ENCODE data around the gene GUSB.
"Not testable (repeated sequence)": the region's sequence is repeated elsewhere in the genome, so short reads cannot be mapped to it uniquely, and the experiment has no call there.

DNA sequence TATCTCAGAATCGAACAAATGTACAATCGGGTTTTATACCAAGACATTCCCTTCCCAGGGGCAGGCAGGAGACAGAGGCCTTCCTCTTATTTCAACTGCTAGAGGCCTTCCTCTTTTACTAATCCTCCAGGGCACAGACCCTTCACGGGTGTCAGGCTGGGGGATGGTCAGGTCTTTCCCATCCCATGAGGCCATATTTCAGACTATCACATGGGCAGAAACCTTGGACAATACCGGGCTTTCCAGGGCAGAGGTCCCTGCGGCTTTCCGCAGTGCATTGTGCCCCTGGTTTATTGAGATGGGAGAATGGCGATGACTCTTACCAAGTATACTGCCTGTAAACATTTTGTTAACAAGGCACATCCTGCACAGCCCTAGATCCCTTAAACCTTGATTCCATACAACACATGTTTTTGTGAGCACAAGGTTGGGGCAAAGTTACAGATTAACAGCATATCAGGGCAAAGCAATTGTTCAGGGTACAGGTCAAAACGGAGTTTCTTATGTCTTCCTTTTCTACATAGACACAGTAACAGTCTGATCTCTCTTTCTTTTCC is 23.2 kb upstream of the GUSB start:
- TF ChIP-seq RFX5 (IDR thresholded peaks at IDR 0.05; ENCODE audit: low read length); GABPA (IDR thresholded peaks at IDR 0.05; ENCODE audit: low read depth); GATA2 (CRISPR knock-in tag; IDR thresholded peaks at IDR 0.05); RCOR1 (IDR thresholded peaks at IDR 0.05; ENCODE audit: low read length); RAD21 (IDR thresholded peaks at IDR 0.05; ENCODE audit: low read length): not testable (repeated sequence)
- TF ChIP-seq, protein P1, sequence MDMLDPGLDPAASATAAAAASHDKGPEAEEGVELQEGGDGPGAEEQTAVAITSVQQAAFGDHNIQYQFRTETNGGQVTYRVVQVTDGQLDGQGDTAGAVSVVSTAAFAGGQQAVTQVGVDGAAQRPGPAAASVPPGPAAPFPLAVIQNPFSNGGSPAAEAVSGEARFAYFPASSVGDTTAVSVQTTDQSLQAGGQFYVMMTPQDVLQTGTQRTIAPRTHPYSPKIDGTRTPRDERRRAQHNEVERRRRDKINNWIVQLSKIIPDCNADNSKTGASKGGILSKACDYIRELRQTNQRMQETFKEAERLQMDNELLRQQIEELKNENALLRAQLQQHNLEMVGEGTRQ (IDR thresholded peaks at IDR 0.05; ENCODE audit: borderline replicate concordance, low read depth, low read length): not testable (repeated sequence)
- TF ChIP-seq, protein P2, sequence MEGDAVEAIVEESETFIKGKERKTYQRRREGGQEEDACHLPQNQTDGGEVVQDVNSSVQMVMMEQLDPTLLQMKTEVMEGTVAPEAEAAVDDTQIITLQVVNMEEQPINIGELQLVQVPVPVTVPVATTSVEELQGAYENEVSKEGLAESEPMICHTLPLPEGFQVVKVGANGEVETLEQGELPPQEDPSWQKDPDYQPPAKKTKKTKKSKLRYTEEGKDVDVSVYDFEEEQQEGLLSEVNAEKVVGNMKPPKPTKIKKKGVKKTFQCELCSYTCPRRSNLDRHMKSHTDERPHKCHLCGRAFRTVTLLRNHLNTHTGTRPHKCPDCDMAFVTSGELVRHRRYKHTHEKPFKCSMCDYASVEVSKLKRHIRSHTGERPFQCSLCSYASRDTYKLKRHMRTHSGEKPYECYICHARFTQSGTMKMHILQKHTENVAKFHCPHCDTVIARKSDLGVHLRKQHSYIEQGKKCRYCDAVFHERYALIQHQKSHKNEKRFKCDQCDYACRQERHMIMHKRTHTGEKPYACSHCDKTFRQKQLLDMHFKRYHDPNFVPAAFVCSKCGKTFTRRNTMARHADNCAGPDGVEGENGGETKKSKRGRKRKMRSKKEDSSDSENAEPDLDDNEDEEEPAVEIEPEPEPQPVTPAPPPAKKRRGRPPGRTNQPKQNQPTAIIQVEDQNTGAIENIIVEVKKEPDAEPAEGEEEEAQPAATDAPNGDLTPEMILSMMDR (IDR thresholded peaks at IDR 0.05): not testable (repeated sequence)
